CD4-positive, alpha-beta T cell treated with Interleukin-17A for 1 hour (primary cell): ENCODE measurements around the gene ARFGEF3.
"Not testable (repeated sequence)": the region's sequence is repeated elsewhere in the genome, so short reads cannot be mapped to it uniquely, and the experiment has no call there.

Experiments
- DNase-seq: peaks from one replicate; pipeline ENCODE4 v3.0.0-alpha.2; 2020

The ARFGEF3 gene

GRCh38 chr6:138321934-138322333 is 160.2 kb downstream of the ARFGEF3 start:
- no peak for DNase-seq

- DNase-seq: no peak
Observed at GRCh38 chr6:138323821-138324220, 162.1 kb downstream of the ARFGEF3 start.

DNA sequence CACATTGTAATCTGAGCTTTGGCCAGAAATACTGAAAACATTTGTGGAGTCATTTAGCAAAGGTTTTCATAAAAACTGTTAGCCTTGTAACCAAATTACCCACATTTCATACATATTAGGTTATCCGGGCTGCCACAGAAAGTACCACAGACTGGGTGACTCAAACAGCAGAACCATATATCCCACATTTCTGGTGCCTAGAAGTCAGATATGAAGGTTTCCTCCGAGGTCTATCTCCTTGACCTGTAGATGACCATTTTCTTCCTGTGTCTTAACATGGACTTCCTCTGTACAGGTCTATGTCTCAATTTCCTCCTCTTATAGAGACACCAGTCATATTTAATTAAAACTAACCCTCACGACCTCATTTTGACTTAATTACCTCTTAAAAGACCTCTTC is 166.5 kb downstream of the ARFGEF3 start:
- DNase-seq: no peak

DNA sequence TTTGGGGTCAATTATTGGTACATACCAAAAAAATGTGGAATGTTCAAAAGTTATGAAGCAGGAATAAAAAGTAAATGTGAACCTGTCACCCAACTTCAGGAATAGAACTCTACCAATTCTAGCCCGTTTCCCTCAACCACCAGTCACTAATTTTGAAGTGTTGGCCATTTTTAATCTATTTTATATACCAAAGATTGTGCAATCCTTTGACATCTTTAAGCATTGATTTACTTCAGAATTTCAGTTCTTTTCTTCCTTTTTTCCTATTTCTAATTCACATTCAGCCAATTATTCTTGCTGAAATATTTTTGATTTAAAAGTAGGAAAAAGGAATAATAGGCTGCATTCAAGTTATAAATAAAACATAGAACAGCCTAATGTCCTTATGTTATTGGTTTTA is 169.0 kb downstream of the ARFGEF3 start:
- no peak for DNase-seq

- no peak for DNase-seq
Observed at GRCh38 chr6:138331444-138331843, 169.7 kb downstream of the ARFGEF3 start.

GRCh38 chr6:138331984-138332383 is 170.2 kb downstream of the ARFGEF3 start:
- DNase-seq: no peak

DNA sequence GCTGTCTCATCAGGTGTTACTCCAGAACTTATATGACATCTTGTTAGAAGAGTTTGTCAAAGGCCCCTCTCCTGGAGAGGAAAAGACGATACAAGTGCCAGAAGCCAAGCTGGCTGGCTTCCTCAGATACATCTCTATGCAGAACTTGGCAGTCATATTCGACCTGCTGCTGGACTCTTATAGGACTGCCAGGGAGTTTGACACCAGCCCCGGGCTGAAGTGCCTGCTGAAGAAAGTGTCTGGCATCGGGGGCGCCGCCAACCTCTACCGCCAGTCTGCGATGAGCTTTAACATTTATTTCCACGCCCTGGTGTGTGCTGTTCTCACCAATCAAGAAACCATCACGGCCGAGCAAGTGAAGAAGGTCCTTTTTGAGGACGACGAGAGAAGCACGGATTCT is 172.3 kb downstream of the ARFGEF3 start:
- no peak for DNase-seq

DNA sequence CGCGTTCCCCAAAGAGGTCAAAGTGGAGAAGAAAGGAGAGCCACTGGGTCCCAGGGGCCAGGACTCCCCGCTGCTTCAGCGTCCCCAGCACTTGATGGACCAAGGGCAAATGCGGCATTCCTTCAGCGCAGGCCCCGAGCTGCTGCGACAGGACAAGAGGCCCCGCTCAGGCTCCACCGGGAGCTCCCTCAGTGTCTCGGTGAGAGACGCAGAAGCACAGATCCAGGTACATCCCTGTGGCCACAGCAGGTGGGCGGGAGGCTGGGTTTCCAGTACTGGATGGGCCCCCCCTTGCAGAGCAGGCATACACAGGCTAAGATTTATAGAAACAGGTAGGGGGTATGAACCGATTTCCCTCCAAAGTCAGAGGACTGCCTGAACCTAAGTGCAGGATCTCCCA is 173.2 kb downstream of the ARFGEF3 start:
- DNase-seq: no peak

- no peak for DNase-seq
Observed at GRCh38 chr6:138336221-138336620, 174.5 kb downstream of the ARFGEF3 start.

GRCh38 chr6:138337076-138337475 is 175.3 kb downstream of the ARFGEF3 start:
- DNase-seq: no peak

DNA sequence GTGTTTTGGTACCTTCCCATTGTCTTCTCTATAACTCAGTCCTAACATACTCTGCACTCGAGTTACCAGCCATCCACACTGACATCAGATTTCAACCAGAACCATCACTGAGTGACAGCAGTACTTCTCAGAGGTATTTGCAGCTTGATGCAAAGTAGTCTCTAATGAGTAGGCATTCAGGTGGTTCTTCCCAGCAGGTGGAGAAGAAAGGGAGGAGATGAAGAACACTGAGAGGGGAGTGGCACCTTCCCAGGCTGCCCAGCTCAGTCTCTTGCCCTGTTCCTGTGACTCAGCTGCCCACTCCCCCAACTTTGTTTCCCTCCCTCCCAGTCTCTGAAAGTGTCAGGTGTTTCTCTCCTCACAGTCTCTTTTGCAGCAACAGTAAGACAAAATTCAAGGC is 177.3 kb downstream of the ARFGEF3 start:
- no peak for DNase-seq

DNA sequence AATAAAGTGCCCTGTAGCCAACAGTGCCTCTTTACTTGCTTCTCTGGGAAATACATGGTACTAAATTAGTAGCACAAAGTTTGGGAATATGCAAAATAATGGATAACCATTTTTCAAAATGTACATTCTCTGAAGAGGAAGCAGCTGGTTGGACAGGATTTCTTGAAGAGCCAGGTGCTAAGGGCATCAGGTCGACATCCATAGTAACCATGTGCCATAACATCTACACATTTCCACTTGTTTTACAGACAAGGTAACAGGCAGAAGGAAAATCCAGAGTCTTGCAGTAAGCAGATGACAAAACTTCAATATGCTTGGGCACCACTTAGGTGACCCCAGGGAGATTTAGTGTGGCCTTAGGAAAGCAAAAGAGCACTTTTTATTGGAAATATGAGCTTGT is 179.4 kb downstream of the ARFGEF3 start:
- DNase-seq: no peak

DNA sequence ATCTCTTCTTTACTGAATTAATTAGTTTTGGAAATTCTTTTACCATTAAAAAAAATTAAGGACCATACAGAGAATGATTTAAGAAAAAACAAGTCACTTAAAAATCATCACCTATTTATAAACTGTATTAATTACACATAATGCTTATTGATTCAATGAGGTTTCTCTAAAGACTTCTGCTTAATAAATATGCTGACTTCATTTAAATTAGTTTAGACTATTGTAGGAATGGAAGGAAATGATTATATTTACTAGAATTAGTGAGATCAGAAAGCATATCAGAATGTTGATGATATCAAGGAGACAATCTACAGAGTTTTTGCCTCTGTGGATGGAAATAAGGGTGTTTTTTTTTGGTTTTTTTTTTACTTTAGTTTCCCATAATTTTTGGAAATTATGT is 181.4 kb downstream of the ARFGEF3 start:
- no peak for DNase-seq

DNA sequence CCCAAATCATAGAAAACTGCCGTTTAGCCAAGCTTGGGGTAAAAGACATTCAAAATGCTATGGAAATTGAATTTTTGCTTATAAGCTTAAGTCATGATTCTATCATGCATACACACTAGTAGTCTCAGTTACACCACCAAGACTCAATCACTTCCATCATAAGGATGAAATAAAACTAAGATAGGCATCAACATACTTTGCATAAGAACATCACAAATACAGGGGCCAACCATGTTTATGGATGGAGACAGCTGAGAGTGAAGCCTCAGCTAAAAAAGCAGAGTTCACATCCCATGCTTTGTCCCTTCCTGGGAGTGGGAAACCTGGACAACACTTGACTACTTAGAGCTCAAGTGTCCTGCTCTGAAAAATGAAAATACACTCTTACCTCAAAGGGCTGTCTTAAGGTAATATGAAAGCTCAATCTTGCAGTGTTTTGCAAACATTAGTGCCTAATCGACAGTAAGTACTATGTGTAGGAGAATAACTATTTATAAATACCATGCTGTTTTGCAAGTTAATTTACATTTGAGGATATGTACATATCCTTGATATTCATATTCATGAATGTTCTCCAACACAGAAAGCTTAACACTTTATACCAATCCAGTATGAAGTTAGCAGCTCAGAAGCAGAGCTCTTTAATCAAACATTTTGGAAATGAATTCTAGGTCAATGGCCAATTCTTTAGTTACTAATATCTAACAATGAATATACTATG is 184.0 kb downstream of the ARFGEF3 start:
- no peak for DNase-seq

DNA sequence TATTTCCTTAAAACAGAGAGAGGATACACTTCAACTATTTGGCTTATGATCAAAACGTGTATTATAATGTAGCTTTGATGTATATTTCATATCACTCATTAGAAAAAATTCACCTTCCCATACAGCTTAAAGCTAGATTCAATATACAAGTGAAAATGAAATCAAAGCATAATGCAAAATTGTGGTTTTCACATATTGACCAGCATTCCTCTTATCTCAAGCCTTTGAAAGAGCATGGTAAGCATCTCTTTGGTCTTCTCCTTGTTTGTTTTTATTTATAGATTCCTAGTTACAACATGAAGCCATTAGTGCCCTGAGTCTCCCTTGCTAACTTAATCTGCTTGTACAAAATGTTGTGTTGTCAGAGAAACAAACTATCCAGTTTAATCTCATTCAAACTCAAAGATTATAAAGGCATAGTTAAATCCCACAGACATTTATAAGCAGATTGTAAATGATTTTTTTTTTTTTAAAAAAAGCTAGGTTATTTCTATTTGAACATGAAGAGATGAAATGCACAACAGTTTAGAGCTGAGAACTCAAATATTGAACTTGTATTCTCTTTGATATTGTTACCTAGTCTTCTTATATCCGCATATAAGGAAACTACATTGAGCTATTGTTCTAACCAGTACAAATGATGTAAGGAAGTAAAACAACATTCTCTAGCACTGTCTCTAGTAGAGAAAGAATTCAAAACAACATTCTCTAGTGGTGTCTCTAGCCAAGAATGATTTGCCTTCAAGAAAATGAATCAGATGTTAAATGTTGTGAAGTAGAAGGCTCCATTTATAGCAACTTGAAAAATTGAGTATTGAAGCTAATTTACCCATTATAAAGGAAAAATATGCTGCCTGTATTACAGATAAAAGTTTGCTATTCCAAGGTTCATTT is 184.8 kb downstream of the ARFGEF3 start:
- DNase-seq: no peak

DNA sequence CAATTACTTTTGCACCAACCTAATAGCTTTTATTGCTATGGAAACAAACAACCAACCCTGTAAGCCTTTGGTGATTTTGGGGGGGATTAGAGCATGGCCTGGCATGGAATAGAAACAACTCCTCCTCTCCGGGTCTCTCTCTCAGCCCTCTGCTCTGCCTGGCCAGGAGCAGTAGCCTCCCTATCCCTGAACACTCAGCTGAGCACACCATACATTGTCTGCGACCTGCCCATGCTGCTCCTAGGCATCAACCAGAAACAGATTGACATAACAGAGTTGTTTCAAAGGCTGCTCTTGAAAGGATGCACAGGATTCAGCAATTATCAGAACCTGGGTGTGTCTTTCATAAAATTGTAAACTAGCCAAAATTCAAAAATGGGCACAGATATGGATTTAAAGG is 186.1 kb downstream of the ARFGEF3 start:
- DNase-seq: no peak

- DNase-seq: no peak
Observed at GRCh38 chr6:138349891-138350290, 188.2 kb downstream of the ARFGEF3 start.

DNA sequence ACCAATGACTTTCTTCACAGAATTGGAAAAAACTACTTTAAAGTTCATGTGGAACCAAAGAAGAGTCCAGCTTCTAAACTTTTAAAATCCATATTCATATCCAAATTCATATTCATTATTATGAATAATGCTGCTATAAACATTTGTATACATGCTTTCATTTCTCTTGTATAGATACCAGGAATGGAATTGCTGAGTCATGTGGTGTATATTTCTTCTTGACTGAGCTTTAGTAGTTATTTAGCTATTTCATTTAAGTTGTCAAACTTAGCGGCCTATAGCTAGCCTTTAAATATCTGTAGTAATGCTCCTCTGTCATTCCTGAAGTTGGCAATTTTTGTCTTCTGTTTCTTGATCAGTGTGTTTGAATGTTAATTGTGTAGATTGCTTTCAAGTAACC is 196.2 kb downstream of the ARFGEF3 start:
- no peak for DNase-seq

DNA sequence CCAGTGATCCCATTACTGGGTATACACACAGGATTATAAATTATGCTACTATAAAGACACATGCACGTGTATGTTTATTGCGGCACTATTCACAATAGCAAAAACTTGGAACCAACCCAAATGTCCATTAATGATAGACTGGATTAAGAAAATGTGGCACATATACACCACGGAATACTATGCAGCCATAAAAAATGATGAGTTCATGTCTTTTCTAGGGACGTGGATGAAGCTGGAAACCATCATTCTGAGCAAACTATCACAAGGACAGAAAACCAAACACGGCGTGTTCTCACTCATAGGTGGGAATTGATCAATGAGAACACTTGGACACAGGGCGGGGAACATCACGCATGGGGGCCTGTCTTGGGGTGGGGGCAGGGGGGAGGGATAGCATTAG is 206.9 kb downstream of the ARFGEF3 start:
- not testable (repeated sequence) for DNase-seq

- no peak for DNase-seq
Observed at GRCh38 chr6:138370631-138371451, 209.1 kb downstream of the ARFGEF3 start.

DNA sequence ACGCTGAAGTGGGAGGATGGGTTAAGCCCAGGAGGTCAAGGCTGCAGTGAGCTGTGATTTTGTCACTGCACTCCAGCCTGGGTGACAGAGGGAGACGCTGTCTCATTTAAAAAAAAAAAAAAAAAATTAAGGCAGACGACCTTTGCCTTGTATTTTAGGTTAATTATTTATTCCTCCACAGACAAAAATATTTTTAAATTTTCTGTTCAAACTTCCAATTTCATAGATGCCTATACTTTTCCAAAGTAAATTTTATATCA is 209.6 kb downstream of the ARFGEF3 start:
- DNase-seq: no peak

- DNase-seq: no peak
Observed at GRCh38 chr6:138371720-138372119, 210.0 kb downstream of the ARFGEF3 start.

- DNase-seq: peak; percentile 16
Observed at GRCh38 chr6:138372711-138373463, 211.1 kb downstream of the ARFGEF3 start.
